Endothelial cell of umbilical vein (primary cell): ENCODE measurements around the gene PYGO2. TPM values are rescaled to one million over a fixed set of nuclear protein-coding genes. Genes with fewer than 3 reads are reported as not detected.

Experiments used
- BruUV-seq: library from RNA; stranded (reverse); fragments of 400-500 nt; replicated peaks from 2 replicates; lab custom pipeline; 2021; lab: Mats Ljungman, UMichigan
- CTCF ChIA-PET: fragments of 300-600, 350-600 bp; sonication (Branson Sonifier 250); formaldehyde crosslinking; loops from one replicate; lab custom pipeline; 2021; ENCODE audit warnings: antibody characterized with exemption, inconsistent platforms; lab: Charles Lee
- POLR2A ChIA-PET: fragments of 300-600, 350-600 bp; sonication (Branson Sonifier 250); formaldehyde crosslinking; loops from one replicate; lab custom pipeline; 2021; ENCODE audit warnings: antibody characterized with exemption, inconsistent platforms; lab: Charles Lee
- DNase-seq: peaks from one replicate; pipeline ENCODE4 v3.0.0-alpha.2; 2011; ENCODE audit warnings: low read depth, low spot score
- FAIRE-seq: peaks from 2 replicates; lab custom pipeline; 2011; peaks lifted over from hg19 to GRCh38; lab: Jason Lieb, UNC
- H2AFZ ChIP-seq: 2 replicates; pipeline ENCODE4 v1.6.0; 2012; ENCODE audit warnings: low read depth, low read length, control low read depth, inconsistent platforms
- H3K27ac ChIP-seq: 2 replicates; pipeline ENCODE4 v1.5.1; 2011; ENCODE audit warnings: low read depth, mild to moderate bottlenecking, control low read depth, low read length, moderate library complexity; ENCODE audit not compliant: insufficient read depth
- H3K27me3 ChIP-seq, 2 experiments: 2 replicates each; pipeline versions ENCODE4 v1.6.0 to v1.6.1; 2011; ENCODE audit warnings: low read length in 2 of 2, mixed read lengths in 1 of 2; ENCODE audit not compliant: control insufficient read depth in 2 of 2, insufficient read depth in 2 of 2
- H3K36me3 ChIP-seq, 2 experiments: 2 replicates in 1 of 2; 3 replicates in 1 of 2; pipeline ENCODE4 v1.5.1; 2011; ENCODE audit warnings: low read length in 2 of 2, mild to moderate bottlenecking in 1 of 2, moderate library complexity in 1 of 2; ENCODE audit not compliant: control insufficient read depth in 2 of 2, insufficient read depth in 2 of 2; ENCODE audit errors: extremely low read depth in 1 of 2
- H3K4me1 ChIP-seq: 3 replicates; pipeline ENCODE4 v1.5.1; 2011; ENCODE audit warnings: mild to moderate bottlenecking, low read length; ENCODE audit not compliant: control insufficient read depth, insufficient read depth; ENCODE audit errors: extremely low read depth
- H3K4me2 ChIP-seq: 2 replicates; pipeline ENCODE4 v1.6.1; 2011; ENCODE audit warnings: low read length, control low read depth, mixed read lengths; ENCODE audit not compliant: insufficient read depth
- H3K4me3 ChIP-seq, 3 experiments: fragments of 200-600 bp in 1 of 3; sonication (generic), shearing (Covaris generic) in 1 of 3; replicated peaks in 1 of 3; 2 replicates each; pipeline ENCODE4 v1.5.1; 2011 to 2016; ENCODE audit warnings: control low read depth in 3 of 3, low read length in 3 of 3, mild to moderate bottlenecking in 2 of 3, inconsistent platforms in 1 of 3, low read depth in 1 of 3, moderate library complexity in 1 of 3; ENCODE audit not compliant: insufficient read depth in 1 of 3
- H3K79me2 ChIP-seq: 2 replicates; pipeline ENCODE4 v1.6.0; 2012; ENCODE audit warnings: low read length, inconsistent platforms; ENCODE audit not compliant: control insufficient read depth, insufficient read depth
- H3K9ac ChIP-seq: replicated peaks from 2 replicates; pipeline ENCODE3; 2011; ENCODE audit warnings: low read length, control low read depth; ENCODE audit not compliant: insufficient read depth; ENCODE audit errors: extremely low read depth
- H3K9me1 ChIP-seq: replicated peaks from 3 replicates; pipeline ENCODE4 v1.6.0; 2011; ENCODE audit warnings: mild to moderate bottlenecking, low read length; ENCODE audit not compliant: control insufficient read depth, insufficient read depth; ENCODE audit errors: extremely low read depth
- H3K9me3 ChIP-seq: replicated peaks from 2 replicates; pipeline ENCODE4 v1.5.1; 2012; ENCODE audit warnings: low read length, inconsistent platforms; ENCODE audit not compliant: control insufficient read depth, insufficient read depth
- H4K20me1 ChIP-seq: replicated peaks from 2 replicates; pipeline ENCODE3; 2011; ENCODE audit warnings: mild to moderate bottlenecking, low read length; ENCODE audit not compliant: control insufficient read depth, insufficient read depth; ENCODE audit errors: extremely low read depth
- EZH2 ChIP-seq: IDR thresholded peaks from 2 replicates; pipeline ENCODE4 v1.6.1; 2012; ENCODE audit warnings: borderline replicate concordance, low read depth, mild to moderate bottlenecking, moderate library complexity, low read length, inconsistent platforms; ENCODE audit not compliant: severe bottlenecking
- FOS ChIP-seq: IDR thresholded peaks from 2 replicates; pipeline ENCODE4 v1.6.1; 2011; ENCODE audit warnings: mild to moderate bottlenecking, low read length, moderate library complexity, borderline replicate concordance; ENCODE audit not compliant: insufficient read depth
- GATA2 ChIP-seq: IDR thresholded peaks from 2 replicates; pipeline ENCODE4 v1.7.0; 2011; ENCODE audit warnings: low read depth, mild to moderate bottlenecking, moderate library complexity, mixed read lengths, low read length; ENCODE audit not compliant: insufficient read length, insufficient read depth
- JUN ChIP-seq: IDR thresholded peaks from 2 replicates; pipeline ENCODE4 v1.6.1; 2011; ENCODE audit warnings: borderline replicate concordance, low read depth; ENCODE audit not compliant: insufficient read length, insufficient read depth
- MYC ChIP-seq: IDR thresholded peaks from one replicate; pipeline ENCODE4 v1.6.1; 2011; ENCODE audit warnings: mild to moderate bottlenecking, low read depth, low read length
- POLR2A ChIP-seq: IDR thresholded peaks from 2 replicates; pipeline ENCODE4 v1.6.1; 2012; ENCODE audit warnings: low read depth, mild to moderate bottlenecking, control low read depth, low read length
- POLR2AphosphoS5 ChIP-seq: IDR thresholded peaks from 2 replicates; pipeline ENCODE4 v1.6.1; 2012; ENCODE audit warnings: low read depth, mild to moderate bottlenecking, control low read depth, low read length, moderate library complexity; ENCODE audit not compliant: insufficient read depth
- dilution Hi-C: fragments of 300-500 bp; cut with MboI; formaldehyde crosslinking; loops from one replicate; pipeline ENCODE4 v1.15.0; 2019; ENCODE audit warnings: low sequenced_read_pairs; ENCODE audit not compliant: extremely low pct_ligation_motif_present
- intact Hi-C: fragments of 100-400 bp; cut with micrococcal nuclease; formaldehyde crosslinking; loops from one replicate; pipeline ENCODE4 v1.10.0; 2022
- polyA plus RNA-seq, 4 experiments: library from polyadenylated mRNA; depleted of rRNA in 3 of 4; stranded (reverse) in 3 of 4; unstranded in 1 of 4; fragments of >200 nt; gene quantifications; 2 replicates each; pipeline versions ENCODE4 v1.2.1 to v1.2.3, GENCODE V29; 2011 to 2012; ENCODE audit warnings: missing spikeins in 1 of 4
- total RNA-seq: library from RNA; stranded (reverse); gene quantifications from 2 replicates; pipeline ENCODE4 v1.2.3, GENCODE V29; 2021
- TF ChIP-seq, protein P1 (sequence below), 2 donors: IDR thresholded peaks; 1 replicate in 1 of 2; 2 replicates in 1 of 2; pipeline ENCODE4 v1.5.1; 2011; ENCODE audit warnings: low read length in 2 of 2, mild to moderate bottlenecking in 2 of 2, moderate library complexity in 2 of 2, control low read depth in 1 of 2, inconsistent platforms in 1 of 2, low read depth in 1 of 2; ENCODE audit not compliant: insufficient read depth in 1 of 2; ENCODE audit errors: extremely low read depth in 1 of 2
- TF ChIP-seq, protein P2 (sequence below): IDR thresholded peaks from 2 replicates; pipeline ENCODE4 v1.6.1; 2011; ENCODE audit not compliant: insufficient read depth, insufficient read length

Gene PYGO2
- total and polyA plus RNA-seq, 2 donors (not counting 3 experiments of a cell fraction or from before 2014, with no cell fraction given), result 19.3 to 21.5 TPM

DNA sequence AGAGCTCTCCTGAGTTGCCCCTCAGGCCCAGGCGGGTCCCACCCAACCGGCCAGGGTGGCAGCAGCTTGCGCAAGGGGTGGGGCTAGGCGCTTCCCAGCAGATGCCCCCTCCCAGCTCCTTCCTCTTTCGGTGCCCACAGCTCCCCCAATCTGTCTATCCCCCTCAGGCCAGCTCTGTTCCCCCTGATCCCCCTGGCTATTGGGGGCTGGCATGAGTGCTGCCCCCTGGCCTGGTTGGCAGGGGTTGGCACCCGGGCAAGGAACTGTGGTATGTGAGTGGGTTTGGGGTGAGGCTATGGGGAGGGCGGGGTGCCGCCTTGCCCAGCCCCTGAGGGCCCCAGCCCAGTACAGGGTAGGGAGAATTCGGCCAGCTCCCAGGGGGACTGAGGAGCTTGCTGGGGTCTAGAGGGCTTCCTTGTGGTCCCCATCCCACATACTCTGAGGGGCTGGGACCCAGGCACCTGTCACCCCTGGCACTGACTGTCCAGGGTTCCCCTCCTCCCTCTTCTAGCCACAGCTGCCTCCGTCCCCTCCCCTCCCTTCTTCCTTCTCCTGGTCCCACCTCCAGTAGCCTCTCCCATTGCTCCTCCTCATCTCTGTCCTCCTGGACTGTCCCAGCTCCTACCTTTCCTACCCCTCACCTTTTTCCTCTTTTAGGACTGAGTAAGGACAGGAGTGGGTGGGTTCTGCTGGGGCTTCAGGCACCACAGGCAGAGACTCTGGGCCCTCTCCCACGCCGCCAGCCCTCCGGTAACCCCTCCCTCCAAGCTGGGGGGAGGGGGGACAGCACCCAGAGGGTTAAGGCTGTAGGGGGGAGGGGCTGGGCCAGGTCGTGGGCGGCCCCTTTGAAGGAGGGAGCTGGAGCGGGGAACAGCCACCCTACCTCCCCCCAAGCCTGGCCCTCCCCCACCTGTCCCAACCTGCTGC lies 46.7 kb upstream of the PYGO2 start:
- no peak overlapping the region for H2AFZ ChIP-seq
- peaks cover 13% of the 10 kb centered on the region for H3K79me2 ChIP-seq
- dilution Hi-C loops (no loop called here), intact Hi-C loops (no loop called here)
- no peaks in the 10 kb centered on the region for H3K27me3 ChIP-seq
- no peak overlapping the region for H3K4me2 ChIP-seq
- no peaks in the 10 kb centered on the region for H3K9me1 ChIP-seq
- no TSS peak for BruUV-seq
- TF ChIP-seq POLR2AphosphoS5, result no peak
- no peak for TF ChIP-seq FOS
- no peak for TF ChIP-seq POLR2A
- no peak for TF ChIP-seq MYC
- TF ChIP-seq, protein P1, sequence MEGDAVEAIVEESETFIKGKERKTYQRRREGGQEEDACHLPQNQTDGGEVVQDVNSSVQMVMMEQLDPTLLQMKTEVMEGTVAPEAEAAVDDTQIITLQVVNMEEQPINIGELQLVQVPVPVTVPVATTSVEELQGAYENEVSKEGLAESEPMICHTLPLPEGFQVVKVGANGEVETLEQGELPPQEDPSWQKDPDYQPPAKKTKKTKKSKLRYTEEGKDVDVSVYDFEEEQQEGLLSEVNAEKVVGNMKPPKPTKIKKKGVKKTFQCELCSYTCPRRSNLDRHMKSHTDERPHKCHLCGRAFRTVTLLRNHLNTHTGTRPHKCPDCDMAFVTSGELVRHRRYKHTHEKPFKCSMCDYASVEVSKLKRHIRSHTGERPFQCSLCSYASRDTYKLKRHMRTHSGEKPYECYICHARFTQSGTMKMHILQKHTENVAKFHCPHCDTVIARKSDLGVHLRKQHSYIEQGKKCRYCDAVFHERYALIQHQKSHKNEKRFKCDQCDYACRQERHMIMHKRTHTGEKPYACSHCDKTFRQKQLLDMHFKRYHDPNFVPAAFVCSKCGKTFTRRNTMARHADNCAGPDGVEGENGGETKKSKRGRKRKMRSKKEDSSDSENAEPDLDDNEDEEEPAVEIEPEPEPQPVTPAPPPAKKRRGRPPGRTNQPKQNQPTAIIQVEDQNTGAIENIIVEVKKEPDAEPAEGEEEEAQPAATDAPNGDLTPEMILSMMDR (IDR thresholded peaks at IDR 0.05; ENCODE audit: extremely low read depth in 1 of 2, insufficient read depth in 1 of 2, low read depth in 1 of 2, low read length in 2 of 2), result no peak
- no peak for TF ChIP-seq GATA2
- no peak for TF ChIP-seq EZH2
- TF ChIP-seq, protein P2, sequence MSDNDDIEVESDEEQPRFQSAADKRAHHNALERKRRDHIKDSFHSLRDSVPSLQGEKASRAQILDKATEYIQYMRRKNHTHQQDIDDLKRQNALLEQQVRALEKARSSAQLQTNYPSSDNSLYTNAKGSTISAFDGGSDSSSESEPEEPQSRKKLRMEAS, result no peak
- no peak for TF ChIP-seq JUN
- no peak overlapping the region for H3K27ac ChIP-seq
- H4K20me1 ChIP-seq, result no peaks in the 10 kb centered on the region
- no peak overlapping the region for H3K4me3 ChIP-seq
- H3K9ac ChIP-seq, result no peak overlapping the region
- no peaks in the 10 kb centered on the region for H3K9me3 ChIP-seq
- H3K36me3 ChIP-seq, result no peaks in the 10 kb centered on the region
- DNase-seq, result no peak
- ChIA-PET CTCF (interaction anchor here (2.1 to 4.3 kb wide), 2 partner anchors 9 to 36 kb away, joined by 7 to 40 read pairs; no protein-coding TSS in a partner anchor), POLR2A (no interaction called here)
- no peak for FAIRE-seq
- H3K4me1 ChIP-seq, result peaks cover 12% of the 10 kb centered on the region
